ENCODE measurements around the gene PGP.
"Not testable (repeated sequence)": the region's sequence is repeated elsewhere in the genome, so short reads cannot be mapped to it uniquely, and the experiment has no call there.

The PGP gene

GRCh38 chr16:2223221-2223941 lies 8.7 kb upstream of the PGP start, which contains the start of gene E4F1:
E4F1 (plus strand) TSS chr16:2223591; CDS start chr16:2223614, 23 bp downstream.
- DNase-seq (ENCODE audit: low read depth, low spot score): peak; percentile 99

GRCh38 chr16:2216330-2216729 lies 1.7 kb upstream of the PGP start:
- DNase-seq (ENCODE audit: low read depth, low spot score): no peak

GRCh38 chr16:2213817-2214718 lies 572 bp downstream of the PGP start:
- DNase-seq (ENCODE audit: low read depth, low spot score): no peak

- no peak for DNase-seq (ENCODE audit: low read depth, low spot score)
Measured at GRCh38 chr16:2212362-2213324, 2.0 kb downstream of the PGP start.

- no peak for DNase-seq (ENCODE audit: low read depth, low spot score)
Measured at GRCh38 chr16:2211923-2212347, 2.7 kb downstream of the PGP start.

GRCh38 chr16:2210386-2211365 lies 4.0 kb downstream of the PGP start, which contains the start of gene BRICD5:
BRICD5 (minus strand) TSS chr16:2210863; CDS start chr16:2210833, 30 bp downstream.
- no peak for DNase-seq (ENCODE audit: low read depth, low spot score)

GRCh38 chr16:2210009-2210332 lies 4.7 kb downstream of the PGP start:
- DNase-seq (ENCODE audit: low read depth, low spot score): no peak

GRCh38 chr16:2209258-2210008 lies 5.2 kb downstream of the PGP start:
- no peak for DNase-seq (ENCODE audit: low read depth, low spot score)

GRCh38 chr16:2208772-2209171 lies 5.9 kb downstream of the PGP start:
- no peak for DNase-seq (ENCODE audit: low read depth, low spot score)

- DNase-seq (ENCODE audit: low read depth, low spot score): no peak
Measured at GRCh38 chr16:2208308-2208707, 6.3 kb downstream of the PGP start.

GRCh38 chr16:2207872-2208271 lies 6.8 kb downstream of the PGP start:
- DNase-seq (ENCODE audit: low read depth, low spot score): no peak

- DNase-seq (ENCODE audit: low read depth, low spot score): no peak
Measured at GRCh38 chr16:2206780-2207433, 7.7 kb downstream of the PGP start.

- DNase-seq (ENCODE audit: low read depth, low spot score): no peak
Measured at GRCh38 chr16:2206420-2206779, 8.2 kb downstream of the PGP start.

GRCh38 chr16:2205967-2206313 lies 8.7 kb downstream of the PGP start:
- DNase-seq (ENCODE audit: low read depth, low spot score): no peak

GRCh38 chr16:2205104-2205966 lies 9.3 kb downstream of the PGP start, which contains the start of gene MLST8:
MLST8 (plus strand) TSS chr16:2205454; CDS start chr16:2206086, 632 bp downstream.
- DNase-seq (ENCODE audit: low read depth, low spot score): peak; percentile 72

- DNase-seq (ENCODE audit: low read depth, low spot score): no peak
Measured at GRCh38 chr16:2204416-2205103, 10.1 kb downstream of the PGP start.

GRCh38 chr16:2203119-2203688 lies 11.4 kb downstream of the PGP start:
- DNase-seq (ENCODE audit: low read depth, low spot score): not testable (repeated sequence)
